ENCODE data around the gene POU2AF3.

The POU2AF3 gene

GRCh38 chr11:111306321-111306720 is 8.0 kb downstream of the POU2AF3 start:
- DNase-seq (ENCODE audit: low read depth) = no peak
- TF ChIP-seq MYC (IDR thresholded peaks at IDR 0.05; ENCODE audit: low read depth, low read length) = no peak
- no peak overlapping the region for H3K4me3 ChIP-seq (ENCODE audit: low read depth, low read length)

DNA sequence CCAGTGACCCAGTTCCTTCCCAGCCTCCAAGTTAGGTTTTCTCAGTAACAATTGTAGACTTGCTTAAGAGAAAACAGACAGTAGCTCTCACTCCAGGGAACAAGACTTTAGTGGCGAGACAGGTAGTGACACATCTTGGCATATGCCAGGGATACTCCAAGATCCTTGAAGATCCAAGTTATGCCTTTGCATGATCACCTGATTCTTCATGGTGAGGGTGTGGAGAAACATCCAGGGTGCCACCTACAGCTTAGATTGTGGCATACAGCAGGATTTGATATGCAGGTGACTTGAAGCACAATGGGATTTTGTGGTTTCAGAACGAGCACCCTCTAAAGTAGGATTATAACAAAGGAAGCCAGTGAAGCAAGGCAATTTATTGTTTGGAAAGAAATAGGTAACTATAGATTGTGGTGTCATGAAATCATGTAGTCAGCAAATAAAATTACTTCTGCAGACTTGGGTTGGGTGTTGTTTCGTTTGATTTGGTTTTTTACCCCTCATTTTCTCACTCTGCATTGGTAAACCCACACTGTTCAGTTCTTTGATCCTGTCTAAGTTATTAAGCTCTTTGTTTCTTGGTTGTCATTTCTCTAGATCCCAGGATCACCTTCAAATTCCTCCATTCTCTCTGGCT is 9.2 kb downstream of the POU2AF3 start:
- DNase-seq (ENCODE audit: low read depth) = no peak
- no peak overlapping the region for H3K4me3 ChIP-seq (ENCODE audit: low read depth, low read length)
- TF ChIP-seq MAX (IDR thresholded peaks at IDR 0.05; ENCODE audit: low read depth, low read length) = no peak
- no peak for TF ChIP-seq POLR2A (IDR thresholded peaks at IDR 0.05; ENCODE audit: extremely low read depth, insufficient read length)
- no peak for TF ChIP-seq MYC (IDR thresholded peaks at IDR 0.05; ENCODE audit: low read depth, low read length)
- no peak for TF ChIP-seq CTCF (IDR thresholded peaks at IDR 0.05; ENCODE audit: low read depth, low read length)

DNA sequence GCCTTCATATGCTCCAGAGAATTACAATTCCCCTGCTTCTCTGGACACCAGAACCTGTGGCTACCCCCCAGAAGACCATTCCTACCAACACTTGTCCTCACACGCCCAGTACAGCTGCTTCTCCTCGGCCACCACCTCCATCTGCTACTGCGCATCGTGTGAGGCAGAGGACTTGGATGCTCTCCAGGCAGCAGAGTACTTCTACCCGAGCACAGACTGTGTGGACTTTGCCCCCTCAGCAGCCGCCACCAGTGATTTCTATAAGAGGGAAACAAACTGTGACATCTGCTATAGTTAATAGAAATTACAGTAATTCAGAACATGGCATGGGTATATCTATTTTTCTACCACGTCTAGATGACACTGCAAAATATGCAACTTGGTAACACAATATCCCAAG is 9.8 kb downstream of the POU2AF3 start:
- TF ChIP-seq CTCF (IDR thresholded peaks at IDR 0.05; ENCODE audit: low read depth, low read length) = no peak
- TF ChIP-seq MAX (IDR thresholded peaks at IDR 0.05; ENCODE audit: low read depth, low read length) = no peak
- no peak for TF ChIP-seq POLR2A (IDR thresholded peaks at IDR 0.05; ENCODE audit: extremely low read depth, insufficient read length)
- TF ChIP-seq MYC (IDR thresholded peaks at IDR 0.05; ENCODE audit: low read depth, low read length) = no peak
- no peak for DNase-seq (ENCODE audit: low read depth)
- H3K4me3 ChIP-seq (ENCODE audit: low read depth, low read length) = no peak overlapping the region

DNA sequence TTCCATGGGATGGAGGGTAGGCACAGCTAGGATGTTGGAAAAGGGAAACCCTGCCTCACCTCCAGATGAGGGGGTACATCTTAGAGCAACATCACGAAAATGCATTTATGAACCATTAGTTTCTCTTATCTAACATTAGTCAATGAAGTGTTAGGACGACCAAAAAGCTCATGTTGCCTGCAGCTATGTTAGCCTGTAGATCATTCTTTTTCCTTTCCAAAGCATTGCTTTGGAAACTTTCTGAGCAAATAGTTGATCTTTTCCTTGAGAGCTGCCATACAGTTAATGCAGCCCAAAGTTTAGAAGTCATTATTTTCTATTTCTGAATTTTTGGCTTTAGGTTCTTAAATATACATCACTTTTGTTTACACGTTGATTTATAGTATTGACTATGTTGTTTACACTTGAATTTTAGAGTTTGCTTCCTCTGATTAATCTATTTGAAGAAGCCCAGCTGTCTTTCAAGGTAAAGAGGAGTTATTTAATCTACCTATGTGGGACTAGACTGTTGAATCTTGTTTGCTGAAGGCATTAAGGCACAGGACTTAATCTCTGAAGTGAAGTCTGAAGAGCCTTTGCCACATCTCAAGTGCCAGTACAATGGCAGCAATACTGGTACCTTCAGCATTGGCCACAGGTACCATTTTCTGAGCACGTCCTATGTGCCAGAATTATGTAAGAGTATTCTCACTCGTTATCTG is 11.0 kb downstream of the POU2AF3 start:
- DNase-seq (ENCODE audit: low read depth) = no peak
- H3K4me3 ChIP-seq (ENCODE audit: low read depth, low read length) = no peak overlapping the region
- TF ChIP-seq CTCF (IDR thresholded peaks at IDR 0.05; ENCODE audit: low read depth, low read length) = no peak
- TF ChIP-seq MYC (IDR thresholded peaks at IDR 0.05; ENCODE audit: low read depth, low read length) = no peak
- TF ChIP-seq POLR2A (IDR thresholded peaks at IDR 0.05; ENCODE audit: extremely low read depth, insufficient read length) = no peak
- TF ChIP-seq MAX (IDR thresholded peaks at IDR 0.05; ENCODE audit: low read depth, low read length) = no peak

DNA sequence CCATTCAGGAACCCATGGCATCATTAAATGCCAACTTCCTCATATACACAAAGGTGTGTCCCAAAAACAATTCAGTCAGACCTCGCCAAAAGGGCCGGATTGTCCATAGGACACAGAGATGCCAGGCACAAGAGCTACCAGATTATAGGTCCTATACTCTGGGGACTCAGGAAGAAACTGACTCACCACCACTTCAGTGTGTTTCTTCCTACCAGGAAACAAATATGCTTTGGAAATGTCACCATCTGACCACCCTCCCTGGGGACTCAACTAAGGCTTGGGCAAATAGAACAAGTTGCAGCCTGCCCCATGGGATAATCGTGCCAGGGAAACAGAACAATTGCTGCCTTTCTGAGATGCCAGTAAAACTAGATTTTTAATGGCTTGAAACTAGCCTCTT is 11.7 kb downstream of the POU2AF3 start:
- peak; percentile 15 for DNase-seq (ENCODE audit: low read depth)
- H3K4me3 ChIP-seq (ENCODE audit: low read depth, low read length) = no peak overlapping the region
- TF ChIP-seq CTCF (IDR thresholded peaks at IDR 0.05; ENCODE audit: low read depth, low read length) (no peak), POLR2A (IDR thresholded peaks at IDR 0.05; ENCODE audit: extremely low read depth, insufficient read length) (no peak), MYC (IDR thresholded peaks at IDR 0.05; ENCODE audit: low read depth, low read length) (no peak), MAX (IDR thresholded peaks at IDR 0.05; ENCODE audit: low read depth, low read length) (no peak)

- DNase-seq (ENCODE audit: low read depth) = no peak
- no peak for TF ChIP-seq CTCF (IDR thresholded peaks at IDR 0.05; ENCODE audit: low read depth, low read length)
- TF ChIP-seq MAX (IDR thresholded peaks at IDR 0.05; ENCODE audit: low read depth, low read length) = no peak
- no peak for TF ChIP-seq POLR2A (IDR thresholded peaks at IDR 0.05; ENCODE audit: extremely low read depth, insufficient read length)
- TF ChIP-seq MYC (IDR thresholded peaks at IDR 0.05; ENCODE audit: low read depth, low read length) = no peak
- no peak overlapping the region for H3K4me3 ChIP-seq (ENCODE audit: low read depth, low read length)
These were observed 12.4 kb downstream of the POU2AF3 start for GRCh38 chr11:111310723-111311122.

All from NB4 (cell line).